ENCODE results near the gene SULT1E1. TPM values are rescaled to one million over a fixed set of nuclear protein-coding genes. Genes with fewer than 3 reads are reported as not detected.

Gene SULT1E1
- polyA plus RNA-seq, 1 donor (not counting 4 experiments of a cell fraction or from before 2014, with no cell fraction given), result 4.6 TPM

DNA sequence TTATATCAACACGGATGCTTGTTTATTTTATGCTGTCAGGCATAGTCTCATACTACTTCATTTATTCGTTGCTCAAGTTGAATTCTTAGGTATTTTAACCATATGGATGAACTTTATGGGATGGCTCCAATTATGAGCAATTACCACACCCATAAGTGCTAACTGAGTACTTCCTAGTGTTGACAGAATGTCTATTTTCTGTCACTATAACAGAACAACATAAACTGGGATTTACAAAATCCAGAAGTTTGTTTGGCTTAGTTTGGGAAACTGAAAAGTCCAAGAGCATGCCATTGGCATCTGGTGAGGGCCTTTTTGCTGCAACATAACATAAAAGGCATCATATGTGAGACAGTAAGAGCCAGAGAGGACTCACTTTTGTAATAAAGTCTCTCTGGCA lies 21.0 kb downstream of the SULT1E1 start:
- no peaks in the 10 kb centered on the region for H3K9me1 ChIP-seq (ENCODE audit: control insufficient read depth, extremely low read depth, insufficient read depth, low read length)
- H3K4me1 ChIP-seq (ENCODE audit: control insufficient read depth, extremely low read depth, insufficient read depth, low read length), result no peaks in the 10 kb centered on the region
- no peak for TF ChIP-seq EZH2 (IDR thresholded peaks at IDR 0.05; ENCODE audit: low read length)
- TF ChIP-seq, protein P1, sequence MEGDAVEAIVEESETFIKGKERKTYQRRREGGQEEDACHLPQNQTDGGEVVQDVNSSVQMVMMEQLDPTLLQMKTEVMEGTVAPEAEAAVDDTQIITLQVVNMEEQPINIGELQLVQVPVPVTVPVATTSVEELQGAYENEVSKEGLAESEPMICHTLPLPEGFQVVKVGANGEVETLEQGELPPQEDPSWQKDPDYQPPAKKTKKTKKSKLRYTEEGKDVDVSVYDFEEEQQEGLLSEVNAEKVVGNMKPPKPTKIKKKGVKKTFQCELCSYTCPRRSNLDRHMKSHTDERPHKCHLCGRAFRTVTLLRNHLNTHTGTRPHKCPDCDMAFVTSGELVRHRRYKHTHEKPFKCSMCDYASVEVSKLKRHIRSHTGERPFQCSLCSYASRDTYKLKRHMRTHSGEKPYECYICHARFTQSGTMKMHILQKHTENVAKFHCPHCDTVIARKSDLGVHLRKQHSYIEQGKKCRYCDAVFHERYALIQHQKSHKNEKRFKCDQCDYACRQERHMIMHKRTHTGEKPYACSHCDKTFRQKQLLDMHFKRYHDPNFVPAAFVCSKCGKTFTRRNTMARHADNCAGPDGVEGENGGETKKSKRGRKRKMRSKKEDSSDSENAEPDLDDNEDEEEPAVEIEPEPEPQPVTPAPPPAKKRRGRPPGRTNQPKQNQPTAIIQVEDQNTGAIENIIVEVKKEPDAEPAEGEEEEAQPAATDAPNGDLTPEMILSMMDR (optimal IDR thresholded peaks at IDR 0.05 in 1 of 3, IDR thresholded peaks at IDR 0.05 in 1 of 3, conservative IDR thresholded peaks at IDR 0.05 in 1 of 3; ENCODE audit: extremely low read depth in 1 of 3, insufficient read depth in 2 of 3, low read length in 3 of 3), result no peak
- H4K20me1 ChIP-seq (ENCODE audit: control insufficient read depth, extremely low read depth, insufficient read depth, low read length), result no peaks in the 10 kb centered on the region
- H3K27me3 ChIP-seq (ENCODE audit: control insufficient read depth, extremely low read depth, insufficient read depth, low read length), result no peaks in the 10 kb centered on the region
- no peaks in the 10 kb centered on the region for H3K79me2 ChIP-seq (ENCODE audit: control insufficient read depth, insufficient read depth, low read length)
- H2AFZ ChIP-seq (ENCODE audit: control insufficient read depth, low read length), result no peak overlapping the region
- dilution Hi-C loops (cut with MboI; ENCODE audit: extremely low pct_ligation_motif_present, low sequenced_read_pairs), result no loop called here
- H3K4me3 ChIP-seq (ENCODE audit: control insufficient read depth in 2 of 3, extremely low read depth in 1 of 3, insufficient read depth in 2 of 3, low read depth in 1 of 3, low read length in 3 of 3), result no peak overlapping the region
- no peak overlapping the region for H3K27ac ChIP-seq (ENCODE audit: control insufficient read depth, insufficient read depth, low read length)
- DNase-seq (ENCODE audit: low read depth, low spot score) (no peak), FAIRE-seq (no peak)
- H3K9me3 ChIP-seq (ENCODE audit: control insufficient read depth, low read depth, low read length), result no peaks in the 10 kb centered on the region
- no peak overlapping the region for H3K4me2 ChIP-seq (ENCODE audit: control insufficient read depth, extremely low read depth, insufficient read depth, low read depth, low read length)
- H3K9ac ChIP-seq (ENCODE audit: control insufficient read depth, extremely low read depth, insufficient read depth, low read length), result no peak overlapping the region
- no peaks in the 10 kb centered on the region for H3K36me3 ChIP-seq (ENCODE audit: control insufficient read depth in 2 of 2, extremely low read depth in 1 of 2, insufficient read depth in 2 of 2, low read length in 2 of 2)

DNA sequence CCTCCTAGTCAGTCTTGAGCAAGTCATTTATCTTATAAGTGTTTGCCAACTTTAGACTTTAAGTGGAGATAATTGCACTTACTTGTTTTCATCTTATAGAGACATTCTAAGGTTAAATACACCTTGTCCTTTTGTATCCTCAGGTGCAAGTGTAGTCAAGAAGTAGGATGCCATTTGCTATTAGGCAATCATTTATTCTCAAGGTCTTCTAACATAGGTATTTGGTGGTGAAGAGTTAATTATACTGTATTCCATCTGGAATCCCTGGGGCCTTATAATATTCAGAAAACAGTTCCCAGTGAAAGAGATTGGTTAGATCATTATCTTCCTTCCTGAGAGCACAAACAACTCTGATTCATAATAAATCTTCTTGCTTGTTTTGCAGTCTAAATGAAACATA lies 23.7 kb downstream of the SULT1E1 start:
- Histone ChIP-seq H4K20me1 (ENCODE audit: control insufficient read depth, extremely low read depth, insufficient read depth, low read length) (no peaks in the 10 kb centered on the region), H3K9me3 (ENCODE audit: control insufficient read depth, low read depth, low read length) (no peaks in the 10 kb centered on the region), H3K4me2 (ENCODE audit: control insufficient read depth, extremely low read depth, insufficient read depth, low read depth, low read length) (no peak overlapping the region), H3K9ac (ENCODE audit: control insufficient read depth, extremely low read depth, insufficient read depth, low read length) (no peak overlapping the region), H3K27ac (ENCODE audit: control insufficient read depth, insufficient read depth, low read length) (no peak overlapping the region), H3K79me2 (ENCODE audit: control insufficient read depth, insufficient read depth, low read length) (no peaks in the 10 kb centered on the region), H3K36me3 (ENCODE audit: control insufficient read depth in 2 of 2, extremely low read depth in 1 of 2, insufficient read depth in 2 of 2, low read length in 2 of 2) (no peaks in the 10 kb centered on the region), H2AFZ (ENCODE audit: control insufficient read depth, low read length) (no peak overlapping the region), H3K27me3 (ENCODE audit: control insufficient read depth, extremely low read depth, insufficient read depth, low read length) (no peaks in the 10 kb centered on the region), H3K9me1 (ENCODE audit: control insufficient read depth, extremely low read depth, insufficient read depth, low read length) (no peaks in the 10 kb centered on the region), H3K4me1 (ENCODE audit: control insufficient read depth, extremely low read depth, insufficient read depth, low read length) (peaks cover 3% of the 10 kb centered on the region), H3K4me3 (ENCODE audit: control insufficient read depth in 2 of 3, extremely low read depth in 1 of 3, insufficient read depth in 2 of 3, low read depth in 1 of 3, low read length in 3 of 3) (no peak overlapping the region)
- no peak for DNase-seq (ENCODE audit: low read depth, low spot score)
- no peak for FAIRE-seq
- dilution Hi-C loops (cut with MboI; ENCODE audit: extremely low pct_ligation_motif_present, low sequenced_read_pairs), result no loop called here
- TF ChIP-seq, protein P1 (optimal IDR thresholded peaks at IDR 0.05 in 1 of 3, IDR thresholded peaks at IDR 0.05 in 1 of 3, conservative IDR thresholded peaks at IDR 0.05 in 1 of 3; ENCODE audit: extremely low read depth in 1 of 3, insufficient read depth in 2 of 3, low read length in 3 of 3), result no peak
- TF ChIP-seq EZH2 (IDR thresholded peaks at IDR 0.05; ENCODE audit: low read length), result no peak

Measured in keratinocyte (primary cell).